Testis (tissue), 3 donors: ENCODE data around the gene PAGE4. TPM values are rescaled to one million over a fixed set of nuclear protein-coding genes. Genes with fewer than 3 reads are reported as not detected.

Source experiments
- DNase-seq: peaks from one replicate; pipeline ENCODE4 v3.0.0-alpha.2; 2019
- H3K27ac ChIP-seq, 2 donors: fragments of 200-600 bp; sonication (generic); one replicate each; pipeline ENCODE4 v1.5.1; 2019
- H3K27me3 ChIP-seq: fragments of 200-600 bp; sonication (generic); one replicate; pipeline ENCODE4 v1.5.1; 2019
- H3K36me3 ChIP-seq: fragments of 200-600 bp; sonication (generic); one replicate; pipeline ENCODE4 v1.5.1; 2017; ENCODE audit warnings: low read depth; ENCODE audit errors: missing control alignments
- H3K4me1 ChIP-seq: fragments of 200-600 bp; sonication (generic); one replicate; pipeline ENCODE4 v1.5.1; 2019
- H3K4me3 ChIP-seq, 2 donors: fragments of 200-600 bp; sonication (generic); one replicate each; pipeline ENCODE4 v1.5.1; 2017 to 2019
- H3K9me3 ChIP-seq: fragments of 200-600 bp; sonication (generic); one replicate; pipeline ENCODE4 v1.5.1; 2017
- CTCF ChIP-seq, 3 experiments: fragments of 450-650 bp in 2 of 3; fragments of 200-600 bp in 1 of 3; sonication (generic) in 1 of 3; IDR thresholded peaks; one replicate each; pipeline ENCODE4 v1.5.1; 2016 to 2019; ENCODE audit warnings: antibody characterized with exemption in 3 of 3, mild to moderate bottlenecking in 2 of 3, moderate library complexity in 1 of 3
- POLR2A ChIP-seq: fragments of 450-650 bp; IDR thresholded peaks from one replicate; pipeline ENCODE4 v1.6.1; 2017; ENCODE audit warnings: antibody characterized with exemption, mild to moderate bottlenecking, moderate library complexity
- WGBS, 2 donors: methylation state at CpG; one replicate each; pipeline ENCODE4 v1.1.5; 2018; 5-methylcytosine and 5-hydroxymethylcytosine counted together
- intact Hi-C: fragments of 100-400 bp; cut with DNase I; formaldehyde crosslinking; loops from one replicate; pipeline ENCODE4 v1.15.1; 2023; ENCODE audit warnings: low total_unique reads
- polyA plus RNA-seq: library from polyadenylated mRNA; stranded (reverse); fragments of 350-450 nt; fragmentation: Illumina TruSeq; extraction: RNeasy Lipid Tissue Mini Kit (QIAGEN cat#74804); gene quantifications from one replicate; pipeline ENCODE4 v1.2.3, GENCODE V29; 2014; ENCODE audit warnings: low read depth, low replicate concordance; ENCODE audit not compliant: insufficient read depth
- total RNA-seq, 2 donors: library from RNA; depleted of rRNA; stranded (reverse); fragments of >200 nt; gene quantifications; one replicate each; pipeline ENCODE4 v1.2.3, GENCODE V29; 2016

The PAGE4 gene
- total and polyA plus RNA-seq, 3 donors from 2014 or later: 0.94 to 31.7 (median 1.8) TPM

GRCh38 chrX:49842621-49843020 is 13.5 kb downstream of the PAGE4 start:
- no peak for DNase-seq
- H3K27me3 ChIP-seq: no peaks in the 10 kb centered on the region
- no peak overlapping the region for H3K27ac ChIP-seq
- intact Hi-C loops: no loop called here
- H3K9me3 ChIP-seq: no peaks in the 10 kb centered on the region
- TF ChIP-seq CTCF (IDR thresholded peaks at IDR 0.05): no peak
- no peak for TF ChIP-seq POLR2A
- H3K4me3 ChIP-seq: no peak overlapping the region
- no peaks in the 10 kb centered on the region for H3K4me1 ChIP-seq
- H3K36me3 ChIP-seq: no peaks in the 10 kb centered on the region

GRCh38 chrX:49844611-49845010 is 15.5 kb downstream of the PAGE4 start:
- no peaks in the 10 kb centered on the region for H3K36me3 ChIP-seq
- 77 to 85% methylated on average over 8 of the region's 8 CpGs for WGBS, 2 donors
- no peak overlapping the region for H3K27ac ChIP-seq
- no peak for DNase-seq
- no peaks in the 10 kb centered on the region for H3K4me1 ChIP-seq
- H3K27me3 ChIP-seq: no peaks in the 10 kb centered on the region
- intact Hi-C loops: no loop called here
- no peak for TF ChIP-seq POLR2A
- H3K4me3 ChIP-seq: no peak overlapping the region
- H3K9me3 ChIP-seq: no peaks in the 10 kb centered on the region

GRCh38 chrX:49845701-49846403 is 16.7 kb downstream of the PAGE4 start:
- intact Hi-C loops: no loop called here
- Histone ChIP-seq H3K4me3 (no peak overlapping the region), H3K36me3 (no peaks in the 10 kb centered on the region), H3K9me3 (no peaks in the 10 kb centered on the region), H3K27ac (no peak overlapping the region), H3K27me3 (no peaks in the 10 kb centered on the region), H3K4me1 (no peaks in the 10 kb centered on the region)
- no peak for TF ChIP-seq CTCF (IDR thresholded peaks at IDR 0.05)
- no peak for DNase-seq
- 81 to 91% methylated on average over 4 of the region's 4 CpGs for WGBS, 2 donors

- 91 to 100% methylated on average over 1 of the region's 1 CpG for WGBS, 2 donors
- no peak overlapping the region for H3K4me3 ChIP-seq
- intact Hi-C loops: no loop called here
Observed at GRCh38 chrX:49846522-49846921, 17.4 kb downstream of the PAGE4 start.

GRCh38 chrX:49848275-49848674 is 19.2 kb downstream of the PAGE4 start:
- no peak for DNase-seq
- TF ChIP-seq POLR2A (no peak), CTCF (IDR thresholded peaks at IDR 0.05) (no peak)
- WGBS, 2 donors: 83 to 91% methylated on average over 2 to 3 of the region's 3 CpGs
- no peak overlapping the region for H3K27ac ChIP-seq
- no peaks in the 10 kb centered on the region for H3K27me3 ChIP-seq
- intact Hi-C loops: no loop called here
- no peaks in the 10 kb centered on the region for H3K36me3 ChIP-seq
- no peaks in the 10 kb centered on the region for H3K9me3 ChIP-seq
- no peaks in the 10 kb centered on the region for H3K4me1 ChIP-seq
- H3K4me3 ChIP-seq: no peak overlapping the region

More at GRCh38 chrX:49846522-49846921, 17.4 kb downstream of the PAGE4 start:
- H3K4me1 ChIP-seq: no peaks in the 10 kb centered on the region
- H3K9me3 ChIP-seq: no peaks in the 10 kb centered on the region
- no peak for TF ChIP-seq POLR2A
- TF ChIP-seq CTCF (IDR thresholded peaks at IDR 0.05): no peak
- DNase-seq: no peak
- H3K27me3 ChIP-seq: no peaks in the 10 kb centered on the region
- no peak overlapping the region for H3K27ac ChIP-seq
- no peaks in the 10 kb centered on the region for H3K36me3 ChIP-seq
